Stimulated activated CD8-positive, alpha-beta memory T cell treated with anti-CD3 and anti-CD28 coated beads, Interleukin-2, amount 100 ng/mL, for 1 hour (primary cell): Measurements from ENCODE around the gene CHST11.

Experiments used
- DNase-seq, 2 donors: peaks; one replicate each; pipeline ENCODE4 v3.0.0-alpha.2; 2020; ENCODE audit warnings: low read depth in 2 of 2

CHST11 gene

DNA sequence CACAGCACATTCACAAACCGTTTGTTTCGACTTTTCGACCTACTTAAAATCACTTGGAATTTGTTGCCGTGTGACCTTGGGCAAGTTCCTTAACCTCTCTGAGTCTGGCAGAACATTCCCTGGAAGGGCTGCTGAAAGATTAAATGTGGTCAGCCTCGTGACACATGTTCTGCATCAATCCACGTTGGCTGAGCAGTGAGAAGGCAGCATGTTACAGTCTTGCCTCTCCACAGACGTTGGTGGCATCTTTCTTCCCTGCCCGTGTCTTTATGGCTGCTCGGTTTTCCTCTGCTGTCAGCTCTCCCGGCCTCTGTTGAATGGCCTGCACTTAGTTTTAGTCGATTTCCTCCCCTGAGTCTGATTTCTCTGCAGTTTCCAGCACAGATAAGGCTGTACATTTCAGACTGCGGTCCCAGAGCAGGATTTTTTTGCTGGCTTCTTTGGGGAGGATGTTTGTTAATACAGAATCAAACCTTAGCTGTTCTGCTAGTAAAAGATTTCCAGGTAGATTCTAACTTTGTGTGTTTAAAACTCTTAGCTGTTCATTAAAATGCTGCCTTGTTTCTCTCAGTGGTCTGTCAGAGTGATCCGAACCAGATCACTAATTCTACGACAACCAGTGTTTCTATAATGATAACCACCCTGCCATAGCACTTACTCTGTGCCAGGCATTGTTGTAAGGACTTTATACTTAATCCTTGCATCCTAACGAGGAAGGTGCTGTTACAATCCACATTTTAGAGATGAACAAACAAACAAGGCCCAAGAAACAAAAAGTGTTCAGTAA, 217.1 kb downstream of the CHST11 start:
- no peak for DNase-seq

DNA sequence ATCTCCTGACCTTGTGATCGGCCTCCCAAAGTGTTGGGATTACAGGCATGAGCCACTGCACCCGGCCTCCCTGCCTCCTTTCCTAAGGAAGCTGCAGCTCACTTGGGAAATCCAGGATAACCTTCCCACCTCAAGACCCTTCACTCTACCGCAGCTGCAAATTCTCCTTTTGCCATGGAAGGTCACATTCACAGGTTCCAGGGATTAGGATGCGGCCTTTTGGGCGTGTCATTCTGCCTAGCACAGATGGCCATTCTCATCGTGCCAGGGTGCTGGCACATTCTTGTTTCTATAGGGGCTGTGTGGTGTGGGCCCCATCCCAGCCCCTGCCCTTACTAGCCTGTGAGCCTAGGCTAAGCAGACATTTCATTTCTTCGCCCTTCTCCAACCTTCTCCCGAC, 219.9 kb downstream of the CHST11 start:
- no peak for DNase-seq

DNA sequence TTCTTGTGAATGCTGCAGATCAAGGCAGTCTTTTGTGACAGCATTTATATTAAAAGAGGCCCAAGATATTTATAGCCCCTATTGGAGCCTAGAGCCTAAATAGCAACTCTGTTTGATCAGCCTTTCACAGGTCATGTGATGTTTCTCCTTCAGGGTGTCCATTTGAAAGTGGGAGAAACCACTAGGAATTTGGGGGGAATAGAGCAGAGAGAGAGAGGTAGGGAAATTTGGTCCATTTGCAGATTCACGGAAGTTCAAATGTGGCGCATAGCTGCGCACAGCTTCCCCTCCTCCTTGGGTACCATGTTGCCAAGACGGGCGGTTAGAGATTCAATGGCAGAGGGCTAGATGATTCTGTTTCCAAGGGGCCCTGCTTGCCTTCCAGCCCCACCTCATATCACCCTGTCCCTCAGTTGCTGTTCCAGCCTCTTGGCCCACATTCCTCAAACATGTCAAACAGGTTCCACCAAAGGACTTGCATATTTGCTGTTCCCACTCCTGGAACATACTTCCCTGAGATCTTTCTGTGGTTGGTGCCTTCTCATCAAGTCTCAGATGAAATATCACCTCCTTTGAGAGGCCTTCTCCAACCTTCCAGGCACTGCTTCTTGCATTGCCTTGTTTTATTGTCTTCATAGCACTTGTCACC, 220.8 kb downstream of the CHST11 start:
- no peak for DNase-seq

DNA sequence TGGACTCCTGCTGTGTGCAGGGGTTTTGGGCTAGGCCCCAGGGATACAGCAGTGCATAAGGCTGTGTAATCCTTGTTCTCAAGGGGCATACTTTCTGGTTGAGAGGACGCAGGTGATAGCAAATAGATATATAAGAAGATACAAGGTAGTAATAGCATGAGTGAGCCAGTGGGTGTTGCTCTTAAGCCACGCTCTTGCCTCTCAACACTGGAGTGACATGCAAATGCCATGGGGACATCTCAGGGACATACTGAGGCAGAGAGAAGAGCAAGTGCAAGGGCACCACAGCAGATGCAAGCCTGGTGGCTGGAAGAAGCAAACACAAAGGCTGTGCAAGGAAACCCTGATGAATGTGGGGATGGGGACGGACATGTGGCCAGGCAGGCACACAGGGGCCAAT, 223.3 kb downstream of the CHST11 start:
- no peak for DNase-seq

DNA sequence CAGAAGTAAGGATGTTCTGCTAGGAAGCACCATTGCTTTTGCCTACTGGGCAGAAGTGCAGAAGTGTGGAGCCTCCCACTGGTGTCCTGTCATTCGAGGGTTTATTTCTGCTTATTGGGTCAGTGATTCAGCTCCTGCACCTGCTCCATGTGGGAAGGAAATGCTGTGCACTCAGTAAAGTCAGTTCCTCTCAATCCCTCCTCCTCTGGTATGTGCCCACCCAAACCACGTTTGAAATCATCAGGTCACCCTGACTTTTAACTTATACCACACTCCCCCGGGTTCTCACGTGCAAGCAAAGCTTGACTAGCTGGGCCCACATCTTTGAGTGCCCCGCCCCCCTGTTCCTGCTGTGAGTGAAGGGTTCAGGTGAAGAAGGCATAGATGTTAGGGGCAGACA, 223.7 kb downstream of the CHST11 start:
- DNase-seq: no peak

DNA sequence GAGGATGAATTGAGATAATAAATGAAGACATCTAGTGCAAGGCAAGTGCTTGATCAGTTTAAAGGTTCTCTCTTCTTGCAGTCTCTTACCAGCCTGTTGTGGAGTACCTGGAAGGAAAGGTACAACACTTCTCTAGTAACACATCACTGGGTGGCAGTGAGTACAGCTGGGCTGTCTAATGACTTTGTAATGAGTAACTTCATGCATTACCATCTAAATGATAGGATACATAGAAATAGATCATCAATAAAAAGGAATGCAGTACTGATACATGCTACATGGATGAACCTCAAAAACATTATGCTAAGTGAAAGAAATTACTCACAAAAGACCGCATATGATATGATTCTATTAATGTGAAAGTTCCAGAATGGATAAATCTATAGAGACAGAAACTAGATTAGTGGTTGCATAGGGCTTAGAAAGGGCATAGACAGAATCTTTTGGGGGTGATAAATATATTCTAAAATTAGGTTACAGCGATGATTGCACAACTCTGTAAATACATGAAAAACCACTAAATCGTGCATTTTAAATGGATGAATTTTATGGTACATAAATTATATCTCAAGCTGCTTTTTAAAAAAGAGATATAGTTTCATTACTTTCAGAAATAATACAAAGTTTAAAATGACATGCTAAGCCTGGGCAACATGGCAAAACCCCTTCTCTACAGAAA, 224.4 kb downstream of the CHST11 start:
- DNase-seq: no peak

DNA sequence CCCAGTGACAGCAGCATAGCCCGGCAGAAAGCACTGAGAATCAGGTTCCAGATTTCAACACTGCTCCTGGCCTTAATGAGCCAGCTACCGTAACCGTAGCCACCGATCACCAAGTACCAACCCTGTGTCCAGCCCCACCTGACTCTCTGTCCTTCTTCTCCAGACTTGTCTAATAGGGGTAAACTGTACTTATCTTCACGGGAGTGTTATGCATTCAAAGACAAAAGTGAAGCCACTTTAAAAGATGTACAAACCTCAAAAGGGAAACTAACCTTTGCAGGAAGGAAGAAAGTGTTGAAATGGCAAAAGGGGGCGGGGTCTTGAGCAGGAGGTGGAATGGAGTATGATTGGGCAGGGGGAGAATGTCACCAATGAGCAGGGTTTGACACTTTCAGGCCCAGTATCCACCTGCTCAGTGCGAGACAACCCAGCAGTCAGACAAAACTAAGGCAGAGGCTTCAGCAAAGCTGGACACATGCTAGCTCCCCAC, 226.1 kb downstream of the CHST11 start:
- DNase-seq: peak; percentile 33 to 44

DNA sequence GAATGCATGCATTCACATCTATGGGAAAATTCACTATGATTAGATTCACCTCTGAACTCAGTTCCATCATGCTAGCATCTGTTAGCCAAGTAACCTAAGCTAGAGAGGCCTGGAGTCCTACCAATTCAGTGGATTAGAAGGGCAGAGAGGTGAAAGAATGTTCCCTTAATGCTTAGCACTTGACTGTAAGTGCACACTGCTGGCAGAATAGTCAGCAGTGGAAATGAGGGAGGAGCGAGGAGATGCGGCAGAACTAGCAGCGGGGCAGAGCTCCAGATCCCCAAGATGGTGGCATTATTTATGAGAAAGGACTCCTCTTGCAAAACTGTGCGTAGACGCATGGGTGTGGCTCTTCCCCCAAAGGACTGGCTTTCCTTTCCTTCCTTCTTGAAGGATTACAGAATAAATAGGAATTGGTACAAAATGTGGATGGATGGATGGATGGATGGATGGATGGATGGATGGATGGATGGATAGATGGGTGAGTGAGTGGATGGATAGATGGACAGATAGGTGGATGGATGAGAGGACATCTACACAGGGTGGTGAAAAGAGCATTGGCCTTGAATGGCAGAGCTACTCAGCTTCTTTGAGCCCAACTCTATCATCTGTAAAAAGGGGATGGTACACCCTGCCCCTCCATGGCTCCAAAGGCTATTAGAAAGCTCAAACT, 227.2 kb downstream of the CHST11 start:
- no peak for DNase-seq

DNA sequence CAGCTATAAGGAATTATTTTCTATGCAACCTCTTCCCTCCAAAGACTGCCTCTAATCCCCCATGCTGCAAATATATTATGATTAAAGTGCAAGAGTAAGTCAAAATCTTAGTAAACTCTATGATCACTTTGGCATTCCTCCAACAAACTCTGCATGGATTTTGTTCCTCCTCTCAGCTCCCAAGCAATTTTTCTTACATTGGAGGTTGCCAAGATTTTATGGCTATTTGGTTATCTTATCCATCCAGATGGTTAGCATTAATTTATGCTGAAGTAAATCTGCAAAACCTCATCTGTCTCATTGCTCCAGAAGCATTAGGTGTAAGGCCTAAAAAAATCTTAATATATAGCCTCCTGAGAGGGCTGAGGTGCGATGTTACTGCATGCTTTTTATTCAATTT, 228.1 kb downstream of the CHST11 start:
- no peak for DNase-seq

DNA sequence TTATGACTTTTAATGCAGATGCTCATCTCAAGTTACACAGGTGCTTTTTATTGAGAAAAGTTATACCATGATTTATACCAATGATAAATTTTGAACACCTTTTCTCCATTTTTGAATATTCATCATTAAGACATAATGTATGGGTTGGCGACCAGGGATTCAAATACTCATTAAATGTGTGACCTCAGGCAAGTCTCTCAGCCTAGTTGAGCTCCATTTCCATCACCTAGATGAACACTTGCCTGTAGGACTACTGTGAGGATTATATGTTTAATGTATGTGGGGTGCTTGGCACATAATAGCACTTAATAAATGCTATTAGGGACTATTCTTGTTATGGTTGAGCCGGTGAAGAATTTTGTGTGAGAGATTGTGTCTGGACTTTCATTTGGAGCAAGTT, 228.6 kb downstream of the CHST11 start:
- DNase-seq: no peak

DNA sequence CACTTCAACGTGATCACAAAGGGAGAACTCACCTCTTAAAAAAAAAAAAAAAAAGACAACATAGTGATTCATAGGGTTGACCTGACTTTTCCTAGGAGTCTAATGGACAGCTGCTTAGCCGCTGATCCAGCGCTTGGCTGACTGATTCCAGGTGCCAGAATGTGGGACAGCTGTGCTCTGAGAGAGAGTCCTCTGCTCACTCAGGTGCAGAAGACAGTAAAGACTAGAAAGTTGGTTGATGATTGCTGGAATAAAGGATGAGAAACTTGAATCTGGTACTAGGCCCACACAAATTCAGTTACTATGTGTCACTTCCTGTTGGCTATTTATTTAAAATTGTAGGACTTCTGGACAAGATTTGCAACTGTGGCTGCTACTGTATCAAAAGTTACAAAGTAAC, 229.4 kb downstream of the CHST11 start:
- no peak for DNase-seq

DNA sequence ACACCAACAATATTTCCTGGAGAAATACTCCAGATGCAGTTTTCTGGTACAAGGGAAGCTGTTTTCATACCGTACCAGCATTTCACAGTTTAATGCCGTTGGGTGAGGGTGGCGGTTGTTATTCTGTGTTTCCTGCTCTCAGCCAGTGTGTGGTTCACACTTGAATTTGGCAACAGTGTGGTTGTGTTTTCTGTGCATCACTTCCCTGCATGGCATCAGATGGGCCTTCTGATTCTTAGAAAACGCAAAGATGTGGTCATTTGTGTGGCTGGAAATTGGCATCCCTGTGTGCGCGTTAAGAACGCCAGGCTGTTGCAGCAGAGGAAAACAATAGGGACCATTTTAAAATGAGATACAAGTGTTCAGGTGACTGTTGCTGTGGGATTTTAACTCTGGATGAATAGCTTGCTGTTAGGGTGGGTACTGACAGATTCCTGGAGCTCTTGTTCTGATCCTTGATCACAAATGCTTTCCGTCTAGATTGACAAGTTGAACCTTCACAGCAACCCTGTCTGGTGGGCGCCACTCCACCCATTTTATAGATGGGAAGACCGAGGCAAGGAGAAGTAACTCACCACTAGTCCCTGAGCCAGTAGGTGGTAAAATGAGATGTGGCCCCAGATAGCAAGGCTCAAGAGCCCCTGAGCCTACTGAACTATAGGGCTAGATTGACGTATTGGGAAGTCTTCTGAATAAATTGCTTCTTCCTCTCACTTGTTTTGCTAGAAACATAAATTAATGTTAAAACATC, 231.2 kb downstream of the CHST11 start:
- DNase-seq: peak in 1 of 2 donors; percentile 29

DNA sequence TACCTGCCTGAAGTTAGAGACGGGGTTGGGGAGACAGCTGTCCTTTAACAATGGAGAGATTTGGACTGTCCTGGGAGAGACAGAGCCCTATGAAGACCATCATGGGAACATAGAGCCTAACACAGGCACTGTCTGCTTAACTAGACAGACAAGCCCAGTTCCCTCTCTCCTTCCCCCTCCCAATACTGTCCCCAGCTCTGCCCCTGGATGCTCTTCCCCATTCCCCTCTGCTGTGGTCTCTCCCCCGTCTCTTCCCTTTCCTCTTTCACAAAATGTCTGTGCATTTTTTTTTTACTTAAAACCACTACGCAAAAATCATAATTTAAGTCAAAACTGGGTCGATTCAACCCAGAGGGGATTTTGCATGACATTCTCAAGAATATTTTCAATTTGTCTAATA, 232.9 kb downstream of the CHST11 start:
- no peak for DNase-seq

DNA sequence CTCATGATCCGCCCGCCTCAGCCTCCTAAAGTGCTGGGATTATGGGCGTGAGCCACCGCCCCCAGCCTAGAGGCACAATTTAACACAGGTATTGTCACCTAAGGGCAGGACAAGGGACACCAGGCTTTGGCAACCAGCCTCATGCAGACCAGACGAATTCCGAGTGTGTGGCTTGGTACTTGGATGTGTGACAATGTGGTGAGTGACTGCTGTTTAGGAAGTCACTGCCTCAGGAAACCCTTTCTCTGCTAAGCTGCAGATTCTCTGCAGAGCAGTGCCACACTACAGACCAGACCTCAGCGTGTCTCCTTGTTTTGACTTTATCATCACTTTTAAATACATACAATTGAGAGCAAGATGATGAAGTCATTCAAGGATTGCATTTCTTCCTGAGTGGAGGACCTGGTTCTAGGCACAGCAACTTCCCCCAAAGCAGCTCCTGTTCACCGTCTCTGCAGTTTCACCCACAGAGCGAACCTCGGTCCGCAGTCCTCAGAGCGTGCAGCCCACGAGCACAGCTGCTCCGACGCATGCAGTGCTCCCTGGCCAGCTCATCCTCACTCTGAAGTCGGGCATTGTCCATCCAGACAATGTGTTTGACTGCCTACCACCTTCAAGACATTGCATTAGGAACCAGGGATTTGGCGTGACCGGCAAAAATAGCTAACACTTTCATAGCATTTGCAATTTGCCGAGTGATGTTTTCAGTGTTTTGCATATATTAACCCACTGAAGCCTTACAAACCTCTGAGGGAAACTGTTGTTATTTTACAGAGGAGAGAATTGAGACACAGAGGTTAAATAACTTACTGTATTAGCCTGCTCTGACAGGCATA, 235.2 kb downstream of the CHST11 start:
- DNase-seq: no peak

DNA sequence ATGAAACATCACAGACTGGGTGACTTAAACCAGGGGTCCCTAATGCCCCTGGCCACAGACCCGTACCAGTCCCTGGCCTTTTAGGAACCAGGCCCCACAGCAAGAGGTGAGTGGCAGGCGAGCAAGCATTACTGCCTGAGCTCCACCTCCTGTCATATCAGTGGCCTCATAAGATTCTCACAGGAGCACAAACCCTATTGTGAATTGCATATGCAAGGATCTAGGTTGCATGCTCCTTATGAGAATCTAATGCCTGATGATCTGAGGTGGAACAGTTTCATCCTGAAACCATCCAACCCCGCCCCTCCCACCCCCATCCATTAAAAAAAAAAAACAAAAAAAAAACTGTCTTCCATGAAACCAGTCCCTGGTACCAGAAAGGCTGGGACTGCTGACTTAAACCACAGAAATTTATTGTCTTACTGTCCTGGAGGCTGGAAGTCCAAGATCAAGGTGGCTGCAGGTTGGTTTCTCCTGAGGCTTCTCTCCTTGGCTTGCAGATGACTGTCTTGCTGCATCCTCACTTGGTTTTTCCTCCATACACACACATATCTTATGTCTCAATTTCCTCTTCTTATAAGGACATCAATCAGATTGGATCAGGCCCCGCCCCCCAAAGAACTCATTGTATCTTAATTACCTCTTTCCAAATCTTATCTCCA, 235.9 kb downstream of the CHST11 start:
- no peak for DNase-seq

DNA sequence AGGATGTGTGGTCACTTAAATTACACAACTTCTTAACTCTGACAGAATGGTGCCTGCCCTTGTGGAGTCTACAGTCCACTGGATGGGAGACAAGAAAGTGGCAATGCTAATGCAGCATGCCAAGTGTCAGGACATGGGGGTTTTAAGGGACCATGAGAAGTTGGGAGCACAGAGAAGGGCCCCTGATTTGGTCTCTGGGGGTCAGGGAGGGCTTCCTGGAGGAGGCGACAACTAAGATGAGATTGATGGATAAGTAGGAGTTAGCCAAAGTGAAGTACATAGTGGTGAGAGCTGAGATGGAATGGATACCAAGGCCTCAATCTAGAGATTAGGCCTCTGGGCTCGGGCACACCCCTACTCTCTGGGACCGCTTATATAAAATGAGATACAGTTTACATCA, 236.7 kb downstream of the CHST11 start:
- DNase-seq: no peak

DNA sequence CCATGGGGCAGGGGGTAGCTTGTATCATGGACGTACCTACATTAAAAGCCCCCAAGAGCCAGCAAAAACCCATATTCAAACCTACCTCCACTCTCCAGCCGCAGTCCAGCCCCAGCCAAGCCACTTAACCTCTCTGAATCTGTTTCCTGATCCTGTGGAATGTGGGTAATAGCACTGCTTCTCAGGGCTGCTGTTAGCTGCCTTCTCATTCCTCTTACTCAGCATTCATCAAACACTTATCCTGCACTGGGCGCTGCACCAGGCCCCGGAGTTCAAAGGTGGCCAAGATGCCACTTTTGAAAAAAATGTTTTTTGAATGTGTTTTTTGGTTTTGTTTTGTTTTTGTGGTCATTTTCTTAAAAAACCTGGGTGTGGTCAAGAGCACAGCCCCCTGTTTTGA, 237.4 kb downstream of the CHST11 start:
- DNase-seq: no peak

DNA sequence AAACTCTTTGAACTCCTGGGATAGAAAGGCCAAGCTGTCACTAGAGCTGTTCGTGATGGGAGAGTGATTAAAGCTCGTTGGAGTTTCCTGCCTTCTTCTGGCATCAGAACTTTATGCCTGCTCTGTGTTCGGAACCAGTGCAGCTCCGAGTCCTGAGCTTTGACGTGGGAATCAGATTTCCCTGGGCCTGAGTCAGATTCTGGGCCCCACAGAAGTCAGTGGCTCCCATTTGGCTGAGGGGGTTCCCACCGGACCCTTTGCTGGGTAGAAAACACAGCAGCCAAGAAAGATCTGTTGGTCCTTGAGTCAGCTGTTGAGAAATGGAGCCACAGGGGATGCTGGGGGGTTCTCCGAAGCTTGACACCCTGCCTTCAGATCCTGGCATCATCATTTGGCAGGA, 238.0 kb downstream of the CHST11 start:
- DNase-seq: no peak

DNA sequence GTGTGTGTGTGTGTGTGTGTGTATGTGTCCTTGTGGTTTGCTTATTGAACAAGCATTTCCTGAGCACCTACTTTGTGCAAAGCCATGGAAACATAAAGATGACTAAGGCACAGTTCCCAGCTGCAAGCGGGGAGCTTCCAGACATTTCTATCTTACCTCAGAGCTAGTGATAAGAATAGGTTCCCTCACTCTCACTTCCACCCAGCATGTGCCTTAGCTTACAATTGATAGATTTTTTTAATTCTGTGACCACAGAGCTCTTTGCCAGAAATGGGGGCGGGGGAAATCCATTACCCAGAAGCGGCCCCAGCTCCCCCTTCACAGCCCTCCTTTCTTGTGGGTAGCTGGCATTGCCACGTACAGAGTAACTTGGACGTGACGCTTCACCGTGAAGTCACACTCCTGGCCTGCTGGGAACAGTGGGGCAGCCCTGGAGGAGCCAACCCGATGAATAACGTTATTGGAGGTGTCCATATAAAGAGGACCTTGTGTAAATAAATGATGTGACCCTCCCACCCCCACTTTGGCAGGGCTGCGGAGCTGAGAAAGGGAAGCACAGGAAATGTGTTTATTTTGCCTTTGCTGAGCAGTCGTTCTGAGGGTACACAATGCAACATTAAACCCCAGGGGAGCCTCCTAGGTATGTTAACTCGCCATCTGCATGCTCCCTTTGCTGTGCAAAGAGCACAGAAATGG, 238.9 kb downstream of the CHST11 start:
- no peak for DNase-seq

DNA sequence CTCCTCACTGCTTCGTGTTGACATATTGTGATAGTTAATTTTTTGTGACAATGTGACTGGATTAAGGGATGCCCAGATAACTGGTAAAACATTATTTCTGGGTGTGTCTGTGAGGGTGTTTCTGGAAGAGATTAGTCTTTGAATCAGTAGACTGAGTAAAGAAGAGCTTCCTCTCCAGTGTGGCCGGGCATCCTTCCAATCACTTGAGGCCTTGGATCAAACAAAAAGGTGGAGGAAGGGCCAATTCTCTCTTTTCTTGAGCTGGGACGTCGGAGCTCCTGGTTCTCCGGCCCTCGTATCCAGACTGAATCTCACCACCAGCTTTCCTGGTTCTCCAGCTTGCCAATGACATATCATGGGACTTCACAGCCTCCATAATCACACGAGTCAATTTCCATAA, 240.4 kb downstream of the CHST11 start:
- DNase-seq: no peak
